ENCODE results near the gene TLE4. TPM values are rescaled to one million over a fixed set of nuclear protein-coding genes. Genes with fewer than 3 reads are reported as not detected.
"Not testable (repeated sequence)": the region's sequence is repeated elsewhere in the genome, so short reads cannot be mapped to it uniquely, and the experiment has no call there.

TLE4 gene
- total RNA-seq, 1 donor from 2014 or later = 25.1 TPM

DNA sequence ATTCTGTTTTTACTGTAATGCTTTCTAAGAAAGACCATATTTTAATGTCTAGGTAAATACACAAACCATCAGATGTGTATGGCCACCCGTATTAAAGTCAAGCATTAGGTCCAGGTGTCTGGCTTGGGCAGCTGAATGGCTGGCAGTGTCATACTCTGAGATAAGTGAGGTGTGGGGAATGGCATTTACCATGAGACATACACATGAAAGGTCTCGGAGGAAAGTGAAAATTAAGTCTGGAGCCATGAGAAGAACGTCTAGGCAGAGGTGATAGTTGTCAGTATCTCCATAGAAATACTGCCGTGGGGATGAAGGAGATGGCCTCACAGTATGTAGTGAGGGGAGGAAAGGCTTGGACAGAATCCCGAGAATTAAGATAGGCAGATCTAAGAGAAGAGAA is 164.3 kb downstream of the TLE4 start:
- intact Hi-C loops (cut with micrococcal nuclease) = no loop called here
- H3K4me1 Mint-ChIP-seq (ENCODE audit: low read depth) = no peaks in the 10 kb centered on the region
- no peak for DNase-seq (ENCODE audit: low spot score)
- H3K27me3 Mint-ChIP-seq (ENCODE audit: insufficient read depth) = peaks cover 1% of the 10 kb centered on the region
- no peaks in the 10 kb centered on the region for H3K36me3 Mint-ChIP-seq (ENCODE audit: low read depth)
- H3K27ac Mint-ChIP-seq = no peak overlapping the region
- H3K9me3 Mint-ChIP-seq = peaks cover 18% of the 10 kb centered on the region
- H3K4me3 Mint-ChIP-seq = no peak overlapping the region

- intact Hi-C loops (cut with micrococcal nuclease) = no loop called here
- Mint-ChIP-seq H3K27me3 (ENCODE audit: insufficient read depth) (no peaks in the 10 kb centered on the region), H3K36me3 (ENCODE audit: low read depth) (no peaks in the 10 kb centered on the region), H3K27ac (no peak overlapping the region), H3K4me3 (no peak overlapping the region), H3K4me1 (ENCODE audit: low read depth) (no peaks in the 10 kb centered on the region), H3K9me3 (no peaks in the 10 kb centered on the region)
- no peak for DNase-seq (ENCODE audit: low spot score)
These were observed 169.6 kb downstream of the TLE4 start for GRCh38 chr9:79741381-79741780.

- DNase-seq (ENCODE audit: low spot score) = no peak
- no peak overlapping the region for H3K4me3 Mint-ChIP-seq
- H3K4me1 Mint-ChIP-seq (ENCODE audit: low read depth) = no peaks in the 10 kb centered on the region
- H3K9me3 Mint-ChIP-seq = no peaks in the 10 kb centered on the region
- no peaks in the 10 kb centered on the region for H3K36me3 Mint-ChIP-seq (ENCODE audit: low read depth)
- intact Hi-C loops (cut with micrococcal nuclease) = no loop called here
- no peak overlapping the region for H3K27ac Mint-ChIP-seq
- H3K27me3 Mint-ChIP-seq (ENCODE audit: insufficient read depth) = no peaks in the 10 kb centered on the region
These were observed 170.5 kb downstream of the TLE4 start for GRCh38 chr9:79742110-79742721.

DNA sequence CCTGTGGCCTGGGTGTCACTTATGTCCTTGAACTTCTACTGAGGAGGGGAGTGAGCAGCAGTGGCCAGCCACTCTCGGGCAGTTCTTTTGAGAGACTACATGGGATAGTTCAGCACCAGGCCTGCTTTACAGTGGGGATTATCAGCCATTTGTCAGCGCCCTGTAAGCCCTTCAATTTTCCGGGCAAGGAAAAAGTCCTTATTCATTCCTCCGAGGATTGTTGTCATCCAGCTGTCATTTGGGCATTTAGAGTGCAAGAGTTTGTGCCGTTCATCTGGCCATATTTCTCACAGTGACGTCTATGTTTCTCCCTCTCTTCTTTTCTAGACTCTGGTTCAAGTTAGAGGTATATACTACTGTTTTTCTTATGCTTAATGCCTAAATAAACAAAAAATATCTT is 172.8 kb downstream of the TLE4 start:
- H3K36me3 Mint-ChIP-seq (ENCODE audit: low read depth) = no peaks in the 10 kb centered on the region
- no peak overlapping the region for H3K4me3 Mint-ChIP-seq
- H3K9me3 Mint-ChIP-seq = no peaks in the 10 kb centered on the region
- no peaks in the 10 kb centered on the region for H3K4me1 Mint-ChIP-seq (ENCODE audit: low read depth)
- DNase-seq (ENCODE audit: low spot score) = no peak
- no peak overlapping the region for H3K27ac Mint-ChIP-seq
- H3K27me3 Mint-ChIP-seq (ENCODE audit: insufficient read depth) = peaks cover 2% of the 10 kb centered on the region
- intact Hi-C loops (cut with micrococcal nuclease) = no loop called here

DNA sequence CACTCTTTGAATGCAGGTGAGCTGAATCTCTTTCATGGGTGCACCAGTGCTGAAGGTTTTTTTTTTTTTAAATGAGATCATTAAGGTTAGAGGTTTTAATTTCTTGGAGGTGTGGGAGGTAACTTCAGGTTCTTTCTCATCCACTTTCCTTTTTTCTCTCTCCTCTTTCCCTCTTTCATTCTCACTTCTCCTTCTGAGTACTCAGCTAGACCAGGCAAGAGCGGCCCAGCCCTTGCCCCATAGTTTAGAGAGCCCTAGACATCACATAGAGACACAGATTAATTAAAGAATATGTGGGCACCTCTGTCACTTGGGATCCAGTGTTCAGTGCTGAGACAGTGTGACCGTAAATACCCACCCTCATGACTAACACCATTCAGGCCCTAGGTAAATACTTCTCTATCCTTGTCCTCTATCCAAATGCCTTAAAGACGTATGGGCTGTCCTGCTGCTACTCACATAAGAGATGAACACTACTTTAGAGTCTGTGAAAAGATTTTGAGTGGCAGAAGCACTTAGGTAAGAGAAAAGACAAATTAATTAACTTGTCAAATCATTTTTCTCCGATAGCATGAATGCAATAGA is 174.1 kb downstream of the TLE4 start:
- H3K4me3 Mint-ChIP-seq = no peak overlapping the region
- peaks cover 2% of the 10 kb centered on the region for H3K27me3 Mint-ChIP-seq (ENCODE audit: insufficient read depth)
- no peak overlapping the region for H3K27ac Mint-ChIP-seq
- intact Hi-C loops (cut with micrococcal nuclease) = no loop called here
- DNase-seq (ENCODE audit: low spot score) = no peak
- no peaks in the 10 kb centered on the region for H3K4me1 Mint-ChIP-seq (ENCODE audit: low read depth)
- H3K36me3 Mint-ChIP-seq (ENCODE audit: low read depth) = no peaks in the 10 kb centered on the region
- H3K9me3 Mint-ChIP-seq = no peaks in the 10 kb centered on the region

- H3K4me1 Mint-ChIP-seq (ENCODE audit: low read depth); H3K36me3 Mint-ChIP-seq (ENCODE audit: low read depth); DNase-seq (ENCODE audit: low spot score); intact Hi-C loops (cut with micrococcal nuclease); H3K4me3 Mint-ChIP-seq; H3K27me3 Mint-ChIP-seq (ENCODE audit: insufficient read depth); H3K27ac Mint-ChIP-seq: not testable (repeated sequence)
- peaks cover 14% of the 10 kb centered on the region for H3K9me3 Mint-ChIP-seq
These were observed 180.2 kb downstream of the TLE4 start for GRCh38 chr9:79751895-79752466.

- H3K9me3 Mint-ChIP-seq = peaks cover 9% of the 10 kb centered on the region
- H3K4me1 Mint-ChIP-seq (ENCODE audit: low read depth) = no peaks in the 10 kb centered on the region
- H3K4me3 Mint-ChIP-seq = no peak overlapping the region
- no peak for DNase-seq (ENCODE audit: low spot score)
- H3K36me3 Mint-ChIP-seq (ENCODE audit: low read depth) = peaks cover 2% of the 10 kb centered on the region
- no peak overlapping the region for H3K27ac Mint-ChIP-seq
- intact Hi-C loops (cut with micrococcal nuclease) = no loop called here
- peaks cover 3% of the 10 kb centered on the region for H3K27me3 Mint-ChIP-seq (ENCODE audit: insufficient read depth)
These were observed 184.6 kb downstream of the TLE4 start for GRCh38 chr9:79756414-79756813.

GRCh38 chr9:79757074-79757473 is 185.3 kb downstream of the TLE4 start:
- peaks cover 2% of the 10 kb centered on the region for H3K36me3 Mint-ChIP-seq (ENCODE audit: low read depth)
- H3K9me3 Mint-ChIP-seq = peaks cover 5% of the 10 kb centered on the region
- no peak overlapping the region for H3K4me3 Mint-ChIP-seq
- no peak overlapping the region for H3K27ac Mint-ChIP-seq
- intact Hi-C loops (cut with micrococcal nuclease) = no loop called here
- H3K27me3 Mint-ChIP-seq (ENCODE audit: insufficient read depth) = peaks cover 3% of the 10 kb centered on the region
- no peak for DNase-seq (ENCODE audit: low spot score)
- no peaks in the 10 kb centered on the region for H3K4me1 Mint-ChIP-seq (ENCODE audit: low read depth)

DNA sequence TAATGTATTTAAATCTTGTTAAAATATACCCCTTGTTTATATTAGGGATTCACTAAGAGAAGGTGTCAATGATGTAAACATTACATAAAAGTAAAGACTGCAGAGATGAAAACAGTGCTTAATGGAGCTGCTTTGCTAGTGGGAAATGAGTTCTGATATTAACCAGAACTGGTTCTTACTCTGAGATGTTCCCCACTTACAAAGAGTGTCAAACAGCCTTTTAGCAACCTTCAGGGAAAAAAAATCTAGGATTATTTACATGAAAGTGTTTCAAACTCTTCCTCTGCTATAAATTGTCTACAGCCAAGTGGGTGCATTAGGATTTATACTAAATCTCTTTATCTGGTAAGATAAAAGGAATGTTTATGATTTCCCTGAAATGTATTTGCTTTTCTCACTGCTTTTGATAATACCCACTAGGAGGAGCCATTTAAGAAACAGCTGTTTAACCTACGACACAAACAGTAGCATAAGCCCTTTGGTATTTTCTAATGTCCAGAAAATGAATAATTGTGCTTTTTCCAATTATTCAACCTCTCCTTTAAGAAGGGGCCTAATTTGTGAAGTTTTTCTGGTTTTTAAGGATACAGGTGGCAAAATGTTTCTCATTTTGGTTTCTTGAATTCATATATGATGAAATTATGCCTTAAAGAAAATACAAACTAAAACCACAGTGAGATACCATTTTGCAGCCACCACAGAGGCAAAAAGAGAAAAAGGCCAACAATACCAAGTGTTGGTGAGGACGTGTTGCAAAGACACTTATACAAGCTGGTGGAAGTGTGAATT is 186.3 kb downstream of the TLE4 start:
- no peak overlapping the region for H3K27ac Mint-ChIP-seq
- no peak overlapping the region for H3K4me3 Mint-ChIP-seq
- peaks cover 3% of the 10 kb centered on the region for H3K27me3 Mint-ChIP-seq (ENCODE audit: insufficient read depth)
- H3K9me3 Mint-ChIP-seq = peaks cover 3% of the 10 kb centered on the region
- H3K4me1 Mint-ChIP-seq (ENCODE audit: low read depth) = no peaks in the 10 kb centered on the region
- peaks cover 2% of the 10 kb centered on the region for H3K36me3 Mint-ChIP-seq (ENCODE audit: low read depth)
- intact Hi-C loops (cut with micrococcal nuclease) = no loop called here
- DNase-seq (ENCODE audit: low spot score) = no peak

- no peak for DNase-seq (ENCODE audit: low spot score)
- H3K27ac Mint-ChIP-seq = no peak overlapping the region
- H3K4me3 Mint-ChIP-seq = no peak overlapping the region
- H3K27me3 Mint-ChIP-seq (ENCODE audit: insufficient read depth) = peaks cover 3% of the 10 kb centered on the region
- H3K36me3 Mint-ChIP-seq (ENCODE audit: low read depth) = no peaks in the 10 kb centered on the region
- H3K9me3 Mint-ChIP-seq = no peaks in the 10 kb centered on the region
- H3K4me1 Mint-ChIP-seq (ENCODE audit: low read depth) = no peaks in the 10 kb centered on the region
- intact Hi-C loops (cut with micrococcal nuclease) = no loop called here
These were observed 187.7 kb downstream of the TLE4 start for GRCh38 chr9:79759460-79759859.

DNA sequence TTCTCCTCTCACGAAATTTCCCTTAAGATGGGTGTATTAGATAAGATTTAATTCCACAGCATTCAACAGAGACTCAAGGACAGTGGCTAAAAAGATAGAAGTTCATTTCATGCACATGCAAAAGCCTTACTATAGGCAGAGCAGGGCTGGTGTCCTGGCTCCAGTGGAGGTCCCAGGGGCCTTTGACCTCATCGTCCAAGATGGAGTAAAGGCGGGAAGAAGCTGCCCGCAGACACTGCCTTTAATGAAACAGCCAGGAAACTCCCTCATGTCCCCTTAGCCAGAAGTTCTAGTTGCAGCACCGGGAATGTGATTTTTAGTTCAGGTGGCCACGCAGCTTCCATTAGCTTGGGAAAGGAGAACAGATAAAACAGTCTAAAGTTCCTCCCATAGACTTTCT is 190.3 kb downstream of the TLE4 start:
- Mint-ChIP-seq H3K27me3 (ENCODE audit: insufficient read depth) (peaks cover 2% of the 10 kb centered on the region), H3K4me1 (ENCODE audit: low read depth) (no peaks in the 10 kb centered on the region), H3K9me3 (no peaks in the 10 kb centered on the region), H3K4me3 (no peak overlapping the region), H3K27ac (no peak overlapping the region), H3K36me3 (ENCODE audit: low read depth) (no peaks in the 10 kb centered on the region)
- DNase-seq (ENCODE audit: low spot score) = no peak
- intact Hi-C loops (cut with micrococcal nuclease) = no loop called here

- intact Hi-C loops (cut with micrococcal nuclease) = no loop called here
- no peaks in the 10 kb centered on the region for H3K36me3 Mint-ChIP-seq (ENCODE audit: low read depth)
- no peak for DNase-seq (ENCODE audit: low spot score)
- H3K27ac Mint-ChIP-seq = no peak overlapping the region
- H3K27me3 Mint-ChIP-seq (ENCODE audit: insufficient read depth) = peaks cover 2% of the 10 kb centered on the region
- H3K9me3 Mint-ChIP-seq = no peaks in the 10 kb centered on the region
- H3K4me3 Mint-ChIP-seq = no peak overlapping the region
- H3K4me1 Mint-ChIP-seq (ENCODE audit: low read depth) = no peaks in the 10 kb centered on the region
These were observed 192.0 kb downstream of the TLE4 start for GRCh38 chr9:79763671-79764285.

GRCh38 chr9:79764374-79764773 is 192.6 kb downstream of the TLE4 start:
- intact Hi-C loops (cut with micrococcal nuclease) = no loop called here
- Mint-ChIP-seq H3K4me1 (ENCODE audit: low read depth) (no peaks in the 10 kb centered on the region), H3K27ac (no peak overlapping the region)

More at GRCh38 chr9:79764374-79764773, 192.6 kb downstream of the TLE4 start:
- Mint-ChIP-seq H3K36me3 (ENCODE audit: low read depth) (no peaks in the 10 kb centered on the region), H3K9me3 (no peaks in the 10 kb centered on the region), H3K4me3 (no peak overlapping the region), H3K27me3 (ENCODE audit: insufficient read depth) (peaks cover 2% of the 10 kb centered on the region)
- no peak for DNase-seq (ENCODE audit: low spot score)

All from activated T-helper 1 cell treated with anti-CD3 and anti-CD28 coated beads, Interleukin-12 subunit alpha, Interleukin-12 subunit beta, Interleukin-2, Interleukin-4 antibody, amounts not matched to agents 30 ng/mL and 10 ng/mL and 1 ng/mL, durations not matched to agents 14 hours and 24 hours and 36 hours (primary cell).